GM12865 (cell line): ENCODE data around the gene HEG1.

Experiments
- DNase-seq: peaks from one replicate; pipeline ENCODE4 v3.0.0; 2010; ENCODE audit warnings: low read depth
- H3K4me3 ChIP-seq: 2 replicates; pipeline ENCODE4 v1.5.1; 2011; ENCODE audit warnings: mild to moderate bottlenecking, low read depth, low read length, control low read depth
- CTCF ChIP-seq: IDR thresholded peaks from 2 replicates; pipeline ENCODE4 v1.5.1; 2011; ENCODE audit warnings: low read length, control low read depth, low read depth, inconsistent platforms; ENCODE audit not compliant: insufficient read depth; ENCODE audit errors: missing control alignments

HEG1 gene

GRCh38 chr3:125055331-125055912 lies 375 bp downstream of the HEG1 start:
- no peak for DNase-seq
- TF ChIP-seq CTCF, result no peak
- H3K4me3 ChIP-seq, result peak overlapping the region; percentile 90

- peak; percentile 3 for TF ChIP-seq CTCF
- DNase-seq, result peak; percentile 85
- peak overlapping the region; percentile 90 for H3K4me3 ChIP-seq
Measured at GRCh38 chr3:125054449-125055329, 1.1 kb downstream of the HEG1 start.

- TF ChIP-seq CTCF, result no peak
- H3K4me3 ChIP-seq, result peak overlapping the region; percentile 90
- DNase-seq, result no peak
Measured at GRCh38 chr3:125054062-125054448, 1.7 kb downstream of the HEG1 start.

- no peak for DNase-seq
- TF ChIP-seq CTCF, result no peak
- peak overlapping the region; percentile 55 for H3K4me3 ChIP-seq
Measured at GRCh38 chr3:125053304-125053699, 2.5 kb downstream of the HEG1 start.

- H3K4me3 ChIP-seq, result peak overlapping the region; percentile 55
- TF ChIP-seq CTCF, result no peak
- no peak for DNase-seq
Measured at GRCh38 chr3:125052624-125053303, 3.0 kb downstream of the HEG1 start.

- TF ChIP-seq CTCF, result no peak
- peak; percentile 82 for DNase-seq
- peak overlapping the region; percentile 55 for H3K4me3 ChIP-seq
Measured at GRCh38 chr3:125051715-125052581, 3.8 kb downstream of the HEG1 start.
